Keratinocyte (primary cell): Measurements from ENCODE around the gene TSHZ3.

ENCODE experiments used
- EZH2 ChIP-seq: IDR thresholded peaks from one replicate; pipeline ENCODE4 v1.6.1; 2012; ENCODE audit warnings: inconsistent platforms, mild to moderate bottlenecking, low read length, moderate library complexity
- TF ChIP-seq, protein P1 (sequence below), 3 experiments: IDR thresholded peaks in 1 of 3; conservative IDR thresholded peaks in 1 of 3; optimal IDR thresholded peaks in 1 of 3; 2 replicates in 2 of 3; 3 replicates in 1 of 3; pipeline versions ENCODE3 to v1.5.1; 2011; ENCODE audit warnings: low read length in 3 of 3, mild to moderate bottlenecking in 3 of 3, moderate library complexity in 2 of 3, control low read depth in 1 of 3, inconsistent platforms in 1 of 3; ENCODE audit not compliant: insufficient read depth in 2 of 3; ENCODE audit errors: extremely low read depth in 1 of 3

DNA sequence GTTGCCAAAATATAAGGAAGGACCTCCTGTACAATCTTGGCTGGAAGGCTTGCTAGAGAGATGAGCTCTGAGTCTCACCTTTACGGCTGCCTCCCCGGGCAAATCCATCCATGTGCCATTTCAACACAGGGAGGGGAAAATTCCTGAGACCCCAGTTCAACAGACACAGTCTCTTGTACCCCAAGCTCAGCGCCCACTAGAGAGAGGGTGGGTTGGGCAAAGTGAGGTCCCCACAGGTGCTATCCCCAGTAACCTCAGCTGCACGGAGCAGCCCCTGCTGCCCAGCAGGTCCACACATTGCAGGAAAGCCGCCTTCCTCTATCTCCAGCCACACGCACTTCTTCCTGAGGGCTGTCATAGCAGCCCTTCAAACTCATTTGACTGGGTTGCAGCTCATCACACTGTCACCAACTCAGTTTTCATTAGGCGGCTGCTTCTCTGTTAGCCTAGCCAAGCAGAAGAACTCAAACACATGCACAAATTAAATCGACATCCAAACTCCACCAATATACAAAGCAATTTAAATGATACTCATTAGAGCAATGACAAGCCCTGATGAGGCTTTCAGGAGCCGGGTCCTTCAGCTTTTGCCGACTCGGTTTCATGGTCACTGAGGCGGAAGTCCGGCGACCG is 80.4 kb downstream of the TSHZ3 start:
- TF ChIP-seq, protein P1, sequence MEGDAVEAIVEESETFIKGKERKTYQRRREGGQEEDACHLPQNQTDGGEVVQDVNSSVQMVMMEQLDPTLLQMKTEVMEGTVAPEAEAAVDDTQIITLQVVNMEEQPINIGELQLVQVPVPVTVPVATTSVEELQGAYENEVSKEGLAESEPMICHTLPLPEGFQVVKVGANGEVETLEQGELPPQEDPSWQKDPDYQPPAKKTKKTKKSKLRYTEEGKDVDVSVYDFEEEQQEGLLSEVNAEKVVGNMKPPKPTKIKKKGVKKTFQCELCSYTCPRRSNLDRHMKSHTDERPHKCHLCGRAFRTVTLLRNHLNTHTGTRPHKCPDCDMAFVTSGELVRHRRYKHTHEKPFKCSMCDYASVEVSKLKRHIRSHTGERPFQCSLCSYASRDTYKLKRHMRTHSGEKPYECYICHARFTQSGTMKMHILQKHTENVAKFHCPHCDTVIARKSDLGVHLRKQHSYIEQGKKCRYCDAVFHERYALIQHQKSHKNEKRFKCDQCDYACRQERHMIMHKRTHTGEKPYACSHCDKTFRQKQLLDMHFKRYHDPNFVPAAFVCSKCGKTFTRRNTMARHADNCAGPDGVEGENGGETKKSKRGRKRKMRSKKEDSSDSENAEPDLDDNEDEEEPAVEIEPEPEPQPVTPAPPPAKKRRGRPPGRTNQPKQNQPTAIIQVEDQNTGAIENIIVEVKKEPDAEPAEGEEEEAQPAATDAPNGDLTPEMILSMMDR (optimal IDR thresholded peaks at IDR 0.05 in 1 of 3, IDR thresholded peaks at IDR 0.05 in 1 of 3, conservative IDR thresholded peaks at IDR 0.05 in 1 of 3; ENCODE audit: extremely low read depth in 1 of 3, insufficient read depth in 2 of 3, low read length in 3 of 3) = no peak
- TF ChIP-seq EZH2 = no peak
